HG03460 (cell line): ENCODE results near the gene RTN4RL1.
"Not testable (repeated sequence)": the region's sequence is repeated elsewhere in the genome, so short reads cannot be mapped to it uniquely, and the experiment has no call there.

ENCODE experiments used
- ATAC-seq: cut with Tn5 transposase; IDR thresholded peaks from one replicate; pipeline ENCODE4 v1.9.1; 2021; ENCODE audit not compliant: unreplicated experiment

RTN4RL1 gene

DNA sequence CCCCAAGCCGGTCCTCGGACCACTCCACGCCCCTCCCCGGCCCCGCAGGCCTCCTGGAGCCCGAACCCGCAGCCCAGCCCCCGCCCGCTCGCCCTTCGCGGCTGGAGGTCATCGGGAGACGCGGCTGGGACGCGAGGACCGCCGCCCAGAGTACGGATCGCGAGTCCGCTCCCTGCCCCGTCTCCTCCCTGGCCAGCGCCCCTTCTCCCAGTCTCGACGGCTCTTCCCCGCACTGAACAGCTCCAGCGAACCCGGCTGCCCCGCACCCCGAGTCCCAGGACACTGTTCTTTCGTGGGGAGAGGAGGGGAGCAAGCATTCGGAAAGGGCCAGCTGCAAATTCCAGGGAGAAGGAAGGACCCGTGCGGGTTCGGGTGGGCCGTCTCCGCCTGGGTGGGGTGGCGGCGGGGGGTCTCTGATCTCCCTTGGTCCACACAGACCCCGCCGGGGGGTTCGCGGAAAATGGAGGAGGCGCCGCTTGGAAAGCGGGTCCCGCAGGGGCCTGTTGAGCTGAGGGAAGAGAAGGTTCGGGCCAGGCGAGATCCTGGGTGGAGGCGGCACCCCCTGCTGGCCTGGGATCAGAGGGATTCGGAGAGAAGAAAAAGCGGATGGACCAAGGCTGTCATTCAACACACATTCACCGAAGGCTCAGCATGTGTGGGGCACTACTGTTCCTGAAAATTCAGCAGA is 632 bp upstream of the RTN4RL1 start:
- ATAC-seq = no peak

DNA sequence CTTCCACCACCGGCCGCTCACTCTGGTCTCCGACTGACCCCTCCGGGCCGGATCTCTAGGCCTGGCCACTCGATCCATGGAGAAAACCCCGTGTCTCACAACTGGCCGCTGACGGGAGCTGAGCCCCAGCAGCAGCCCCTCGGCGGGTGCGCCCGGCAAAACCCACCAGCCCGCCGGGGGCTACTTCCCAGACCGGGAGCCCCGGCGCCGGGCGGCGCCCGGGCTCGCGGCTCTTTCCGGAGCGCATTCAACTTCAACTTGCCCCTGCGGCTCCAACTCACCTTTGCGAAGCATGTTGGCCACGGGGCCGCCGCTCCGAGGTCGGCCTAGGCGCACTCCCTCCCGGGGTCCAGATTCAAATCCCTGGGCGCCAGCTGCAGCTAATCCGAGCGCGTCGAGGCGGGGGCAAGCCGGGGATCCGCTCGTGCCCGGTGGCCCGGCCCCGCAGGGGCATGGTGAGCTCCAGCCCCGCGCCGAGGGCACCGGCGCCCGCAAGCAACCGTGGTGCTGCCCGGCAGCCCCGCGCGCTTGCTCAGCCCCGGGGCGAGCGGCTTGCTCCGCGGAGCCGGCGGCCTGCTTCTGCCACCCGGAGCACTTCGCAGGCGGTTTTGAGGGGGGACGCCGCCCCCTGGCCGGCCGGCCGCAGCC is 438 bp downstream of the RTN4RL1 start:
- ATAC-seq = no peak

DNA sequence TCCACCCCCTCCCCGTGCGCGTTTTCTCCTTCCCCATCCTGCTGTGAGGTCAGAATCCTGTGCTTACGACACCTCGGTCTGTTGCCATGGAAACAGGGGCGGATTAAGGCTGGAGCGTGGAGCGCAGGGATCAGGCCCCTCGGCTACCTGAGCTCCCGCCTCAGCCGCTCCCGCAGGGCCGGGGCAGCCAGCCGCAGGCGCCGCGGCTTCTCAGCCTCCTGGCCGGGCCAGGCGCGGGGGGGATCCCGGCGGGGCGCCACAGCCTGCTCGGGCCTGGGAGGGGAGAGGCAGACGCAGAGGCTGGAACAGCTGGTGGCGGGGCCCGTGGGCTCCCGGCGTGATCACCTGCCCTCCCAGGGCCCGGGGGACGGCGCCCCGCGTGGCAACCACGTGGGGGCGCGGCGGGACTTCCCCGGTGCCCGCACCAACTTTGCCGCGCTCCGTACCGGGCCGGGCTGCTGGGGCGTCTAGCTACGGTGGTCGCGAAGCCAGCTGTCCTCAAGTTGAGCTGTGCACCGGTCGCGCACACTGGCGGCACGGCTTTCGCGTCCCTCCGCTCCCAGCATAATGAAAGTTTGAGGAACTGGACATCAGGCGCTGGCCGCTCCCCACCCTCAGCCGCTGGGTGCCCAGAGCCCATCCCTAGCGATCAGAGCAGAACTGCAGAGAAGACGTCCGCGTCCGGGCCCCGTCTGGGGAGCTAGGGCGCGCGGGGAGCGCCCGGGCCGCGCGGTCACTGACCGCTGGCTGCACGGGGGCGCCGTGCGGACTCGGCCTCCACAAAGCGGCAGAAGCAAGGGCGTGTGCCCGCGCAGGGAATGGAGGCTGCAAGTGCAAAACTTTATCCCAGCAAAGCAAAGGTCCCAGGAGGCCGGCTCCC is 1.2 kb downstream of the RTN4RL1 start:
- no peak for ATAC-seq

DNA sequence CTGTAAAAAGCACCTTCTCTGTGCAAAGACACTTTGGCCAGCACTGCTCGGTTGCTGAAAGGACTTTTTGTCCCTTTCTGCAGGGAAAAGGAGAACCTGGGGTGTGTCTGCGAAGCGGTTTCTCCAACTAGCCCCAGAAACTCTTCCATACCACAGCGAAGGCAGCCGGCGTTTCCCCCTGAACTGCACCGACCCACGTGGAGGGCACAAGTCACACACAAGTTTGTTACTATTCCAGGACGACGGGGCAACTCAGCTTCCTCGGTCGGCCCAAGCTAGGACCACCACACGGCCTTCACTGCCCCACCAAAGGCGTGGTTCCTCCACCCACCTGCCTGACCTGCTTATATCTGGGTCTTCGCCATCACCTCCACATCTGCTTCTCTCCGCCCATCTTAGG is 1.9 kb downstream of the RTN4RL1 start:
- no peak for ATAC-seq

DNA sequence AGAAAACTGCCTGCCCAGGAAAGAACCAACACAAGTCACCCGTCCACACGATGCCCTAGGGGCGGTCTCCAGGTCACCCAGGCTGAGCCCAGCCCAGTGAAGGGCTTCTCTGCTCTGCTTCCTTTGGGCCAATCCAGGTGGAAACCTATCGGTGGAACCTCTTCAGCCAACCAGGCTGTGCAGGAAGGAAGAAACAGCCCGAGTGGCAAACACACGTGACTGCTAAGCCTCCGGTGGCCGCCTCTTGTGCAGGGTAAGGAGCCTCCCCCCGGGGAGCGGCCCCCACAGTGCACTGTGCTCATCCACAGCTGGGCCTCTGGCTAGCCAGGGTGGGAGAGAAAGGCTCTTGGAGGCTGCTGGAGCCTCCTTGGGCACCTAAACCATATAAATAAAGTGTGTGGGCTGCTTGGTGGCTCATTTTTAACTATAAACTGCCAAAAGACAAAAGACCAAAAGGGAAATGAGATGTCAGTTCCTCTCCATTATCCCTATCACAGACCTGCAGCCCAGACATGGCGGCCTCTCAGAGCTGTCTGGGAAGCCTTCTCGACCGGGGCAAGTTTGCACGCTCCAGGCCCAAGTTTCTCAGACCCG is 2.4 kb downstream of the RTN4RL1 start:
- ATAC-seq = no peak

DNA sequence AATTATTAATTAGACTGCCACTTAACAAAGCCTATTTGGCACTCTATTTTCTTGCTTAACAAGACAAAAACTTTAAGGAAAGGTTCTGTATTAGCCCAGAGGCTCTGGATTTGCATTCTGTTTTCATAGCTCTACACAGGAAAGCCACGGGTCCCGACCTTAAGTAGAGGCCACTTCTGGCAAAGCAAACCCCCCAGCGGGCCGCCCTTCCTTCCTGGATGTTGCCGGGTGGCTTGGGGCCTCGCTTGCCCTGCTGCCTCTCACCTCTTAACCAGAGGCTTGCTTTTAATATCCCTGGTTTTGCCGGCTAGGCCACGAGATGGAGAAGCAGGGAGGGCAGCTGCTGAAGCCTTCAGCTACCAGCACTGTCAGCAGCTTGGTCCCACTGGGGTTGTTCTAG is 4.4 kb downstream of the RTN4RL1 start:
- no peak for ATAC-seq

DNA sequence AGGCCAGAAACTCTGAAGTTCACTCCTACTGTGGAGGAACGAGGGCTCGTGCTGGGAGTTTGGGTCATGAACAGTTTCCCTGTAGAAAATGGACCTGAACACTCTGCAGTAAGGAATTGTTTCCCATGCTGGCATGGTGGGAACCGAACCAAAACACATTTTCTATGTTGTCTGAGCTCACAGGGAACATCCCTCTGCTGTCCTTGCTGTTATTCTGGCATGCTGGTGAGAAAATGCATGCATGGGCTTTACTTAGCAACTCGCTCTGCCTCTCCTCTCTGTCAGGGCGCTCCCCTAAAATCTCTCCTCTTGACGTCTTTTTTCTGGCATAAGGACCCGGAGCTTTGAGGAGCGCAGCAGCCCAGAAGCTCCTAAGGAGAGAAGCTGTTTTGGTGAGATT is 5.4 kb downstream of the RTN4RL1 start:
- no peak for ATAC-seq

DNA sequence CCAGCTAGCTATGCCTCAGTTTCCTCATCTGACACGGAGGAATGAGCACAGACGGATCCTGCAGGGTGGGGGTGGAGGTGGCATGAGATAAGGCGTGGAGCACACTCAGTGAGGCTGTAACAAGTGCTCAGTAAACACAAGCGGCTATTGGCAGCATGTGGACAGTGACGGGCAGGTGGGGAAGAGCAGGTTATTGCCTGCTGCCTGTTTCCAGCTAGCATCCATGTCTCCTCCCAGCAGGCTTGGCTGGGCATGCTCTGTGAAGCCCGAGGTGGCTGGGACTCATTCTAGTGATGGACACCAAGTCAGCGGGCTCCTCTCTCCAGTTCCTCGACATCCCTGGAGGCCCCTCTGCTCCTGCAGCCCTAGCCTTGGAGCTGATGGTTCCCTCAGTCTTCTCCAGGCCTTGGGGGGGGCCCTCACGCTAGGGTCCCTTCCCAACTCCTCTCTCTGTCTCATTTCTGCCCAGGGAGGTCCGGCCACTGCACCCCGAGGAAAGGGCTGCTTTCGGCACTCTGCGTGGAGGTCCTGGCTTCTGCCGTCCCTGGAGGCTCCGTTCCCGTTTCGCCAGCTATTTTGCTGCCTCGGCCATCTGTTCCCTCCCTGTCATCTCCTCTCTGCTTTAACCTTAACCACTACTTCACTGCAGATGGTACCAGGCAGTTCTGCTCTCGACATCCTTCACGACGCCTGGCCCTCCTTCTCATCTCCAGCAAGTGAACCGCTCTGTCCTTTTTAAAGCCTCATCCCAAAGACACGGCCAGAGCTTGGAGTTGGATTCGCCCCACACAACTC is 6.2 kb downstream of the RTN4RL1 start:
- no peak for ATAC-seq

DNA sequence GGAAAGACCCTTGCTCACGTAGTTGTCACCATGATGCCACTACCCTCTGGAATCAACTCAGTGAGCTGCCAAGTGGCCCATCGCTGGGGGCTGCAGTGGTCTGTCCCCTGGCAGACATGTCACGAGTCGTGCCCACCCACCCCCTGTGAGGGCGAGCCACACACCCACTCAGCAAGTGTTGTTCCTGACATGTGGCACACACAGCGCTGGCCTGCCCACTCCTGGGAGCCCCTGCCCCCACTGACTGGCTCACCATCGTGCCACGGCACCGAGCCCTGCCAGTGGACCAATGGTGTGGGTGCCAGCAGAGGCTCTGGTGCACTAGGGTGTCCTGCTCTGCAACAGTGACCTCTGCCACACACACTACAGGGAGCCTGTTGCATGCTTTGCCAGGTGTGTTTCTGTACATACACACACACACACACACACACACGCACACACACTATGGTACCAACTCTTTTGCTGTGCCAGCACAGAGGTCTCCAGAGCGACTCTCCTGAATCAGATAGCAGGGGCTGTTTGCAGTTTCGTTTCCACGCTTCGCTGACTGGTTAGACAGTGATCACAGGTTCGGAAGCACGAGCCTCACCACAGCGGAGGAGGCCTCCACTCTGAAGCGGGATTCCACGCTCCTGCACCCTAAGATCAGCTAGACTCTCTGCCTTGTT is 7.7 kb downstream of the RTN4RL1 start:
- ATAC-seq = no peak

DNA sequence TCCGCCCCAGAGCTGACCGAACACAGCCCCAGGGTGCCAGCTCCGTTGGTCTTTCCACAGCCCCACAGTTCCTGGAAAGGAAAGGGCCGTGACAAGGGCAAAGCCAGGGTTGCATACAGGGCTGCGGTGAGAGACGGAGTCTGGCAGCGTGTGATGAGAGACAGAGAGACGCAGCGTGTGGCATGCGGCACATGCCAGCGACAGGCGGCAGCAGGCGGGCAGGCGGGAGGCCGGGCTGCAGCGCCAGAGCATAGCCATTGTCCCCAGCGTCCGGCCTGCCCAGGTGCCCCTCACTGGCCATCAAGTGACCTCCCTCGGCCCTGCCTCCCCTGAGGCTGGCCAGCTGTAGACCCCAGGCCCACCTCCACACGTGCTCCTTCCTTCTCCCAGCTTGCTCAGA is 8.6 kb downstream of the RTN4RL1 start:
- ATAC-seq = no peak

DNA sequence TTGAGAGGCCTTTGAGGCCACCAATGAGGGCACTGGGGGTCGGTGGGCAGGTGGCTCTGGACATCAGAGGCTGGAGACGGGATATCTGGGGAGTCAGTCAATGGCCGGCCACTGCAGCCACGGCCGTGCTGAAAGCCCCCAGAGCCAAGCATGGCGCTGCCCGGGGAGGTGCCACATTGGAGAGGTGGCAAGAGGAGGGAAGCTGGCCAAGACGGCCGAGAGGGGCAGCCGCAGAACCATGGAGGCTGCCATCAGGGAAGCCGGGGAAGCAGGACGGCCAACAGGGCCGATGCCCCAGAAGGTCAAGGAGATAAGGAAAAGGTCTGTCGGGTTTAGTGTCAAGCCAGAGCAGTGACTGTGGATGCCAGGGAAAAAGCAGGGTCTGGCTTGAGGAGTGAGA is 9.8 kb downstream of the RTN4RL1 start:
- ATAC-seq = no peak

DNA sequence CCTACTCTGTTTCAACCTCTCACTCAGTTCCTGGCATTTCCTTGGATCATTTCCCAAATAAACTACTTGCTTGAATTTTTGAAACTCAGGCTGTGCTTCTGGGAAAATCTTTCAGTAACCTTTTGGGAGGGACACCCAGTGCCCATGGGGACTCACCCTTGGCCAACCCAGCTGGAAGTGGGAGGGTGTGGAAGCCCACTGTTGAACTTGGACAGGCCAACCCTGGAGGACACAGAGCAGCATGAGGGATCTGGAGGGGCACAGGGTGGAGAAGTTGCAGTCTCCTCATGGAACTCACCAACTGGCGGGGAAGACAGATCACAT is 11.2 kb downstream of the RTN4RL1 start:
- ATAC-seq = no peak

DNA sequence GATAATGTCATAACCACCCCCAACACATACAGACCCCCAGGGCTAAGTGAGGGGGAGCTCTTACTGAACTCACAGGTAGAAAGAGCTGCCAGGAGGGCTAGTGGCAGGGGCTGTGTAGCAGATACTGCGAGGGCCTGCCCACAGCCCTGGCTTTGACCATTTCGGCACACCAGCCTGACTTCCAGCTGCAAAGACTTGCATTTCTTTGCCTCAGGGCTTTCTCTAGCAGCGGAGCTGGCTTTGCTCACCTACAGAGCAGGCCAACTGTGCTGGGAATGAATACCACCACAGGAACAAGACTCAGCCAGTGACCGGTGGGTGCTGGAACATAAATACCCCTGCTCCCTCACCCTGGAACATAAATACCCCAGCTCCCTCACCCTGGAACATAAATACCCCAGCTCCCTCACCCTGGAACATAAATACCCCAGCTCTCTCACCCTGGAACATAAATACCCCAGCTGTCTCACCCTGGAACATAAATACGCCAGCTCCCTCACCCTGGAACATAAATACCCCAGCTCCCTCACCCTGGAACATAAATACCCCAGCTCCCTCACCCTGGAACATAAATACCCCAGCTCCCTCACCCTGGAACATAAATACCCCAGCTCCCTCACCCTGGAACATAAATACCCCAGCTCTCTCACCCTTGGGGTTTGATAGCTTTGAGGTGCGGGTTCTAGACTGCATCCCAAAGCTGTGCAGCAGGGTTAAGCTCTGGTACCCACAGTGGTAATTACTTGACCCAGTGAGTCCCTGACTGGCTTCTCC is 11.7 kb downstream of the RTN4RL1 start:
- ATAC-seq = not testable (repeated sequence)

DNA sequence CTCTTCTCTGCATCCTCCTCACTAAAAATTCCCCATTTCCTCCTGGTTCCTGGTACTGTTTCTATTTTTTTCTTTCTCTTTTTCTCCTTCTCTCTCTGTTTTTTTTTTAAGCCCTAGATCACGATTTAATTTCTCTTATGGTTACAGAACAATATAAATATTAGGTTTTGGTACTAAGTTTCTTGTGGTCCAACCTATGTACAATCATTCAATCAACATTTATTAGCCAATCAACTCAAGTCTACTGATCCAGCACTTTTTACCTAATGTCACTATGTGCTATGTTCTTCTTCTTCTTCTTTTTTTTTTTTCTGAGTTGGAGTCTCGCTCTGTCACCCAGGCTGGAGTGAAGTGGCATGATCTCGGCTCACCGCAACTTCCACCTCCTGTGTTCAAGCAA is 12.6 kb downstream of the RTN4RL1 start:
- ATAC-seq = no peak

DNA sequence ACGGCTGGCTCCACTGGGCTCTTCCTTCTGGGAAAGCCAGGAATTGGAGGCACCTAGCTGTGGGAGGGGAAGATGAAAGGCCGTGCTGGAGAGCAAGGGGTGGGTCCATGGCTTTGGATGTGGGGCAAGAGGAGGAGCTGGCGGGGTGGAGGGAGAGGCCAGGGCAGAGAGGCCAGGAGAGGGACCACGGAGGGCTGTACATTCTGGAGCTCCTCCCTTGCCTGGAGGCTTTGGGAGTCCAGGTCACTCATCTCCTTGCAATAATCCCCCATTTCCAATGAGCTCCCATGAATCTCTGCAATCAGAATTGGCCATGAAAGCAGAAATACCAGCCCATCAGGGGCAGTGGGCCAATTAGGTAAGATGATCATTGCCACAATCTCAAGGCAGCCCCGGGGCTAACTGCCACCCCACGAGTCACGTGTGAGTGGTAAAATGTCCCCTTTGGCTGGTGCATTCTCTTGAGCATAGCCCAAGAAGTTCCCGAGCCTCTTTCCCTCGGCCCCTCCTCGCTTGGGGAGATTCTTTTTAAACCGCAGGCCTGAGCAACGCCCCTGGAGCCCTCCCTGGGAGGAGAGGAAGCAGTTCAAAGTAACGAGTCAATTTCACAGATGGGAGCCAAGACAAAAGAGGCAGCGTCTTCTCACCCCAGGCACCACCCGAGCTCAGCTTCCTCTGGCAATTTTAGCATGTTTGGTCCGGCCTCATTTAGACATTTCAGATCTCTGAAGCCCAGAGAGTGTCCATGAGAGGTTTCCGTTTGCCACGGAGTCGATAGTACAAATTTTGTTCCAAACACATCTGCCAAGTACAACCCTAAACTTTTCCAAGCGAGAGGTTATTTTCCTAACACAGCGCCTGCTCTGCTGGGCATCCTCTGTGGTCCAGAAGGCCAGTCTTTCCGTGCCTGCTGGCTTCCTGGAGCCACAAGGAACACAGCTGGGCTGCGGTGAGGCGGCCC is 13.4 kb downstream of the RTN4RL1 start:
- no peak for ATAC-seq

DNA sequence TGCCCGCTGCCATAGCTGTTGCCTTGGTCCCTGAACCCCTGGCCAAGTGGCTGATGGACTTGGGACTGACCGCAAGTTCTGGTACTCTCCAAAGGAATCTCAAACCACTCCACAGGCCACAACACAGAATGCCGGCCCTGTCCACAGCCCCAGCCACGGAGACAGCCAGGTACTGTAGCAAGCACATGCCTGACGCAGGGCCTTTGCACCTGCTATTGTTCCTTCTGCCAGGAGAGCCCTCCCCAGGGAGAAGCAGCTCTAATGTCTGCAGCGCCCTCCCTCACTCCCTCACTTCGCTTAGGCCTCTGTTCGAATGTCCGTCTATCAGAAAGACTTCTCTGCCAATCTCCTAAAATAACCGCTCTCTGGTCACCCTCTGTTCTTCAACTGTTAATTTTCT is 15.4 kb downstream of the RTN4RL1 start:
- ATAC-seq = no peak

DNA sequence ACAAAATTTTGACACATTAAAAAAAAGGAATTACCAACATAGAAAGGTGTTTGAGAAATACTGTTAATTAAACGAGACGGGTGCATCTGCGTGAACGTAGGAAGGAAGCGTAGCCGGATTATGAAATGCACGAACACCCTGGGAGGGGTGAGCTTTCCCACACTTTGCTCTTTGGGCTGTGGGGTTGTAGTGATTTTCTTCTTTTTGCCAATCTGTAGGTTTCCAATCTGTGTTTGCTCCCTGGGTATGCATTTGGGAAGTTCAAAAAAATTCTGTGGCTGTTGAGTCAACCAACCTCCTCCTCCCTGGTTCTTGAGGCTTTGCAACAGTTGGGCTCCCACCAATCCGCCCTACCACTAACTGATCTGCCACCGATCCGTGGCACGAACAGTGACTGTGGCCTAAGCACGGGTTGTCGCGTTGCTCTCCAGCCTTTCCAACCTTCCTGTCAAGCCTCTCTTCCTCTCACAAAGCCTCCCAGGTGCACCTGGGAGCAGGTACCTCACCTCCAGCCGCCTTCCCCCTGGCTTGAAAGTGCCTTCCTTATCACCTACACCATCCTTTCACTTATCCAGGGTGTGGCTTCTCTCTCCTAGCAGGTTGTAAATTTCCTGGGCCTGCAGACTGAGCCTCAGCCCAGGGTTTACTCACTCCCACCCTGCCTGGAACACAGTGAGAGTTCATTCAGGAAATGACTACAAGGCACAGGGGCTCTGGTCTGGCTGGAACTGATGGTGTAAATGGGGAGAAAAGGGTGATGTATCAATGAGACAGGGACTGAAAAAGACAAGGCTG is 16.6 kb downstream of the RTN4RL1 start:
- no peak for ATAC-seq
